GM18868 (cell line): Measurements from ENCODE around the gene PARVB.
"Not testable (repeated sequence)": the region's sequence is repeated elsewhere in the genome, so short reads cannot be mapped to it uniquely, and the experiment has no call there.

Experiments used
- ATAC-seq: cut with Tn5 transposase; IDR thresholded peaks from one replicate; pipeline ENCODE4 v1.9.1; 2021; ENCODE audit warnings: mild to moderate bottlenecking, moderate library complexity; ENCODE audit not compliant: unreplicated experiment

The PARVB gene

DNA sequence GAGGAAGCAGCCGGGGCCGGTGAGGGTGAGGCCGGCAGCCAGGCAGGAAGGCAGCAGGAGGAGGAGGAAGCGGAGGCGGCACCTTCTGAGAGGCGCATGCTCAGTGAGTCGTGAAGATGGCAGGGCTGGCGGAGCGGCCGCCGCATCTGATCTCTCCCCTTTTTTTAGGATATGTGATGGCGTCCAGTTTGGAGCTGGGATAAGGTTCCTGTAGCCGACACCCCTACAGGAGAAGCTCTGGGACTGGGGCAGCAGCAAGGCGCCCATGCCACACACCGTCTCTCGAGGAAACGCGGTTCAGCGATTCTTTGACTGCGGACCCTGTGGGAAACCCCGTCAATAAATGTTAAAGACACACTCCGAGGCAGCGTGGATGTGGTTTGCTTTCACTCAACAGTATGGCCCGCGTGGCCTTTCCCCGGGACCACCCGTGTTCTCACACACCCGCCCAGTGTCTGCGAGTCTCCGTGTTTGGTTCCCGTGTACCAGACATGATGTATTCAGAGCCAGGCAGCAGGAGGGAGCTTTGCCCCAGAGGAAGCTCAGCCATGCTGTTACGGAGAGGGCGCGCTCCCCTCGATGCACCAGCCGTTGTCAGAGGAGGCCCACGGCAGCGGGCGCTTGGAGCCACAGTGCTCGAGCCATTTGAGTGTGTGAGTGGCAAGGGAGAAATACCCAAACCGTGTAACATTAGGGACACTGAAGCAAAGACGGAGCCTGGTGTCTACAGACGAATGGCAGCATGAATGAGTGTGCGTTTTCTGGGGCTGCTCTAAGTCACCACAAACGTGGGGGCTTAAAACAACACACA, 27.7 kb upstream of the PARVB start:
- no peak for ATAC-seq

DNA sequence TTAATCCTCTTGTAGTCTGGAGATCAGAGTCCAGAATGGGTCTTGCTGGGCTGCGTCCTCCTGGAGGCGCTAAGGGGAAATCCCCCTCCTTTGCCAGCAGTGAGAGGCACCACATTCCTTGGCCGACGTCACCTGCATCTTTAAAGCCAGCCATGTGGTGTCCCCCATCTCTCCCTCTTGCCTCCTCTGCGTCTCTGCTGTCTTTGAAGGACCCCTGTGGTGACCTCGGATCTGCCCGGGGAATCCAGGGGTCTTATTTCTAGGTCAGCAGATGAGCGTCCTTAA, 27.2 kb upstream of the PARVB start:
- no peak for ATAC-seq

DNA sequence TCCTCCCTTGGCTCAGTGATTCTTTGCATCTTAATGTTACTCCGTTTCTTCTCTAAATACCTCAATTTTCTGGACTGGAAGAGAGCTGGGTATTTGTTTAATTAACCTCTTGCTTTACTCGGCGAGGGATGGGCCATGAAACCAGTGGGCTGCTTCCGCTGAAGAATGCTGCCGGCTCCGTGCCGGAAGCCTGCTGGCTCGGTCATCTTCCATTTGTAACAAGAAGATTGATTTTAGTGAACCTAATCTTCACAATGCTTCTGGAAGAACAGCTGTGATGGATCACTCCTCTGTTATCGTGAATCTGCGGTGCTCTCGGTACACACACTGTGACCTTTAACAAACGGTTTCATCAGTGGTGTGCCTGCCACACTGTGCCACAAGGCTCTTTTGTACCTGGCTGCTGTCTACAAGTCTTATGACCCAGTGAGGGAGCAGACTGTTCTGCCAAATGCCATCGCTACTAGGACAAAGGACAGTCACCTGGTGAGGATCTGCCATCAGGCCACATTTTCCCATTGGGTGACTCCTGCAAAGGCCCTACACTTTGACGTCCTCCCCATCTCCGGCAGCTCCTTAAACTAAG, 25.3 kb upstream of the PARVB start:
- ATAC-seq: no peak

DNA sequence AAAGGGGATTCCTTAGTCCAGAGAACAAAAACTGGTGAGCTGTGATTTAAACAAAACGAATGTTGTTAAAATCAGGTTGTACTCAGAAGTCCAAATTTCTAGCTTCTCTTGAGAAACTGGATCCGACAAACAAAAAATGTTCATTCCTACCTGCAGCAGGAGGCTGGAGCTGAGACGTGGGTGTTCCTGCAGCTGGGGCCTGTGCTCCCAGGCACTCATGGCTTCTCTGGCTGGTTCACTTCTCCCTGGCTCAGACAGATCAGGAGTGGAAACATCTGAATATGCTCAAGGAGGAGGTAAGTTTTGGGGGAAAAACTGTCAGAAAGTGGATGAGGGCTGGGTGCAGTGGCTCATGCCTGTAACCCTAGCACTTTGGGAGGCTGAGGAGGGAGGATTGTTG, 24.7 kb upstream of the PARVB start:
- no peak for ATAC-seq

DNA sequence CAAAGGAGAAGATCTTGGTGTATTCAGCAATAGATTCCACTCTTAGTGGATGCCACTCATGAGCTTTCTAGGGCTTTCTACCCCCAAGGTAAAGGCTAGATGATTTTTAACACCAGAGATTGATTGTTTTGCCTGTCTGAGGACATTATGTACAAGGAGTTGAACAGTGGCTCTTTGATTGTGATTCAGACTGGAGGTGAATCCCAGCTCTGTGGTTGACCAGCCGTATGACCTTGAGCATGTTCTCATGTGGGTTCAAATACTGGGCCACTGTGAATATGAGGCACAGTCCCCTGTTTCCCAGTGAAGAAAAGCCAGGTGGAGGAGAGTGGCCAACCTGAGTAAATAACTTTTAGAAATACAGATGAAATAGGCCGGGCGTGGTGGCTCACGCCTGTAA, 24.0 kb upstream of the PARVB start:
- ATAC-seq: no peak

DNA sequence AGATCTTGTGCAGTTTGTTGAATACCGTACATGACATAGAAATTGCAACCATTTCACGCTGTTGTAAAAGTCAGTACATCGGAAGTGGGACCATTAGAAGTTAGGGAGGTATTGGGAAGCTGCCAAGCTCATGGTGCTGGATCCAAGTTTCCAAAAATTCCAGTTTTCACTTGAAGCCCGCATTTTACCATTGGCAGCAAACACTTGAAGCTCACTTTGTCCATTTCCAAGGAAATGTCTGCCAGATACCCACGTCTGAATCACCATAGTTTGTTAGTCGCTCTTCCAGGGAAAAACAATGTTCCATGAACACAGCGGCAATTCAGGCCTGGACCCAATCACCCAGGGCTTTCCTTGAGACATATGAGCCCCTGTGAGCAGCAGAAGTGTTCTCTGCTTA, 22.6 kb upstream of the PARVB start:
- ATAC-seq: no peak

DNA sequence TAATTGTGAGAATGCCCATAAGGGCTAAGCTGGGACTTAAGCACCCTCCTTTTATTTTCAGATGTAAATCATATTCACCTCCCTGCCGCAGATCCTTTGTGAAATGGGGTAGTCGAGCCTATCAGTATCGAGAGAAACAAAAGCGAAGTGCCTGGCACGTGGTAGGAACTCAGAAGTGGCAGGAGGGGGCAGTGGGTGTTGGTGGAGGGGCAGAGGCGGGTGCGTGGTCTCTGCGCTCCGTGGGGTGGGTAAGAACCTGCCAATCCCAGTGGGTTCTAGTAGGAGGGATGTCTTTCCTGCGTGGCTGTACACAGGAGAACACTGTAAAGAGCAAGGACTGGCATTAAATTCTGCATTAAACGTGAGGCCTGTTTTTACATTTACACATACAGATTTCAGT, 21.8 kb upstream of the PARVB start:
- ATAC-seq: no peak

DNA sequence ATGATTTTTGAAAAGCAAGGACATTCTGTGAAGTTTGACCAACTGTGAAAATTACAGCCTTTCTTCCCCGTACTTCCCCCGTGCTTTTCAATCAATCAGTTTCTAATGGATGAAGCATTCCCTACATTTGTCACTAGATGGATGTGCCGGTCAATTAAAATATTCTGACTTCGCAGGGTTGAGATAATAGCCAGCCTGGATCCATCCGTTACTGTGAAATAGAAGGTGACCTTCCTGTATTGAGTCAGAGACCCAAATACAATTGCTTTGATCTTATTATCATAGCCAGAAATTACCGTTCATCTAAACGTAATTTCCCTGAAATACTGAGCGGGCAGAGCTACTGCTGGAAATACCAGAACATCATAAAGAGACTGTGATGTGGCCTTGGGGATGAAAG, 21.1 kb upstream of the PARVB start:
- no peak for ATAC-seq

DNA sequence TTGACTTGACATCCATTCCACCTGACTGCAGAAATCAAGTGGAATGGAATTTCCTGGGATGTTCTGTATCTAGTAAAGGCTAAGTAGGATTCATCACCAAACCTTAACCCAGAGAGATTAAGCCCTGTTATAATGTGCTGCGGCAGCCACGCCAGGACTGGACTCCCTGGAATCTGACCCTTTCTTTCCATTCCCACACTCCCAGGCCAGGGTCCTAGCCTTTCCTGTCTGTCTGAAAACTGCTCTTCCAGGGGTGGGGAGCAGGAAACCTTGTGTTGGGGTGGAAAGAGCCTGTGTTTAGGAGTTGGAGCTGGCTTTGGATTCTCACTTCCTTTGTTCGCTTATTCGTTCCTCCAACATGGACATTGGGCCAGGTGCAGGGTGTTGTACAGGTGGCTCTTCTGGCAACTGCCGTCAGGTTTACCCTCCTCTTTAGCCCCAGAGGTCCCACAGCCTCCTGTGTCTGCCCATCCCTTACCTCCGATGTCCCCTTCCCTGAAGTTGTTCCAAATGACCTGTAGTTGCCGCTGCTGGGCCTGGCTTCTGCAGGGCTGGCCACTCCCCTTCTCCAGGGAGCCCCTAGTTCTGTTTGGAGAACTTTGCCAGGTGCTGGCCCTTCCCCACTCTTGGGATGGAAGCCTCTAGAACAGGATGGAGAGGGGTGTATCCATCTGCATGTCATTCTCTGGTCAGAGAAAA, 20.5 kb upstream of the PARVB start:
- ATAC-seq: no peak

DNA sequence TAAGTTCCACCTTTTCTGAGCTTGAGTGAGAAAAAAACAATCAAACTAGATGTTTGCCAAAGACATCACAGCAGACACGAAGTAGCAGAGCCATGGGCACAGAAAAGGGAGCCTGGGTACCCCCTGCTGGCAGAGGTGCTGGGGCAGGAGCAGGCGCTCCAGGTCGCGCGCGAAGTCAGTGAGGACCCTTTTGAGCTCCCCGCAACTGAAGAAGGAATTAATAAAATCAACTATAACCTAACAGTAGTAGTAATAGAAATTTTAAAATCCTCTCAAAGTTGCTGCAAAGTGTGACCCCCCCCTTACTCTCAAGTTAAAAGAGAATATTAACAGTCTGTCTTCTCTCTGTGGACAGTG, 20.0 kb upstream of the PARVB start:
- no peak for ATAC-seq

DNA sequence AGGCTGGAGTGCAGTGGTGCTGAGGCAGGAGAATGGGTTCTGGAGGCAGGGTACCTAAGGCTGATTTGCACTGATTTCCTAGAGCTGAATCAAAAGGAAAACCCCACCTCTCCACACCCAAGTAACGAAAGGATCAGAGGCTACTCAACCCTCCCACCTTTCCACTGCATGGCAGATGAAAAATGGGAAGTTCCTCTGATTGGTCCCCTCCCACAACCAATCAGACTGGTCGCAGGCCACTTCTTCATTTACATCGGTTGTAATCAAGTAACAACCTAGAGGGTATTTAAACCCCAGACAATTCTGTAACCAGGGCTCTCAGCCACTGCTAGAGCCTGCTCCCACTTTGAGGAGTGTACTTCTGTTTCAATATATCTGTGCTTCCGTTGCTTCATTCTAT, 18.6 kb upstream of the PARVB start:
- ATAC-seq: no peak

DNA sequence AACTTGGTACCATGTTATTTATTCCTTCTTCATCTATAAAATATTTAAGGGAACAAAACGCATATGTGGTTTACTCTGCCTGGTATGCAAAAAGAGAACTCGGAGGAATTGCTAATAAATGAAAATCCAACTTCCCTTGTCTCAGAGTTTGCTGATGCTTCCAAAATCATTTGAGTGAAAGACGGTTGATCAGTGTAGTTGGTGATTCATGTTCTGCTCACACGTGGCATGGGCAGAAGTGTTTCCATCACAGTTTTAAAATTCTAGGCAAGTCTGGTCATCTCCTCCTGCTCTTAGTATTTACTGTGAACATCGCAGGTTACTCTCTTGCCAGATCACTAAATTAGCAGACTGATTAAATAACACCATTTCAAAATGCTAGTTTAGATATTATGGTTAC, 11.9 kb upstream of the PARVB start:
- no peak for ATAC-seq

DNA sequence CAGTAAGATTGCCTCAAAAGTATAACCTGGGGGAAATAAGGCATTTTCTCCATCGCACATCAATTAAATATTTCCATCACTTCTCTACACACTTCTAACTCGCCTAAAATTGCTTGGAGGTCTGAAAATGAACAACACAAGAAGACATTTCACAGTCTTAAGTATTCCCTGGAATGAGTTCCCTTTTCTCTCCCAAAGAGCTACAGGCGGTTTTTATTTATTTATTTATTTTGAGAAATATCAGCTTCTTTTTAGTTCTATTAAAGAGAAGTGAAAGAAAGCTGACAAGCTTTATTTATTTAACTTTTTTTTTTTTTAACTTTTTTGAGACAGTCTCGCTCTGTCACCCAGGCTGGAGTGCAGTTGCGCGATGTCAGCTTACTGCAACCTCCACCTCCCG, 11.5 kb upstream of the PARVB start:
- ATAC-seq: no peak

DNA sequence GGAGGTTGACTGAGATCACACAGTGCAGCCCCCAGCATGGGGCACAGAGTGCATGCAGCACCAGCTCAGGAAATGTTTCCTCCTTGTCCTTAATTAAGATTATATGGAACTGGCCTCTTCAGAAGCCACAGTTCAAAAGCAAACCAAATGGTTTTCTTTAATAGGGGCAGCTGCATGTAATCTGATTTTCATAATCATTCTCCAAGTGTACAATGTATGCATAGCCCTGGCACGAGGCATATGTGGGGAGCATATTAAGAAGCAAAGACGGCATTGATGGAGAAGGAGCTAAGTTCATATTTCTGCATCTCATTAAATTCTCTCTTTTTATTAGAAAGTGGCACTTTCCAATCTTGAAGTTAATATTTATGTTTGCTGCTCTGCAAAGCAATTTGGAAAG, 9.9 kb upstream of the PARVB start:
- no peak for ATAC-seq

DNA sequence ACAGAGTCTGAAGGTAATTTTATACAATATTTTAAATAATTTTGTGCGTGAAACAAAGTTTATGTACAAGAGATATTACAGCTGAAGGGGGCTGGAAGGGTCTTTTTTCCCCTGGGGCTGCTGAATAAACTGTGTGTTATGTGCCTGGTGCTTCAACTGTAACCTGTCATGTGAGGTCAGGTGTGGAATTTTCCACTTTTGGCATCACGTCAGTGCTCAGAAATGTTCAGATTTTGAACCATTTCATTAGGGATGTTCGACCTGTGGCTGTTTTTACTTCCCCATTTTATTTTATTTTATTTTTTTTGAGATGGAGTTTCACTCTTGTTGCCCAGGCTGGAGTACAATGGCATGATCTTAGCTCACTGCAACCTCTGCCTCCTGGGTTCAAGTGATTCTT, 7.5 kb upstream of the PARVB start:
- ATAC-seq: not testable (repeated sequence)

DNA sequence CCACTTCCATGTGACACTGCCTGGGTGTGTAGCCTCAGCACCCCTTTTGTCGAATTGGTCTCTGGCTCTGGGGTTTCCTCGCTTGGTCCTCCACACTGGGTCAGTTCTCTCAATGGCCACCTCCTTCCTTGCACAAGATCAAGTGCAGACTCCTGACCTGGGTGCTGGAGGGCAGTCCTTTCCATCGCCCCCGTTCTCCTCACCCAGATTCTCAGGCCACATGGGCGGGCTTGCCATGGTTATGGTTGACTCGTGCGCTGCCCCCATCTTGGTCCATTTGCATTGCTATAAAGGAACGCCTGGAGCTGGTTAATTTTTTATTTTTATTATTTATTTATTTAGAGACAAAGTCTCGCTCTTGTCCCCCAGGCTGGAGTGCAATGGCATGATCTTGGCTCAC, 5.5 kb upstream of the PARVB start:
- no peak for ATAC-seq

DNA sequence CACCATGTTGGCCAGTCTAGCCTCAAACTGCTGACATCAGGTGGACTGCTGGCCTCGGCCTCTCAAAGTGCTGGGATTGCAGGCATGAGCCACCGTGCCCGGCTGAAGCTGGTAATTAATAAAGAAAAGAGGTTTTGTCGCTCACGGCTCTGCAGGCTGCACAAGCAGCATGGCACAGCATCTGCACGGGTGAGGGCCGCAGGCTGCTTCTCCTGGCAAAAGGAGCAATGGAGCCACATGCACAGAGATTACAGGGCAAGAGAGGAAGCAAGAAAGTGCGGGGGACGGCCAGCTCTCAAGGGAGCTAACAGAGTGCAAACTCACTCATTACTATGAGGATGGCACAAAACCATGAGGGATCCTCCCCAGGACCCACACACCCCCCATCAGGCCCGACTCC, 4.7 kb upstream of the PARVB start:
- no peak for ATAC-seq

DNA sequence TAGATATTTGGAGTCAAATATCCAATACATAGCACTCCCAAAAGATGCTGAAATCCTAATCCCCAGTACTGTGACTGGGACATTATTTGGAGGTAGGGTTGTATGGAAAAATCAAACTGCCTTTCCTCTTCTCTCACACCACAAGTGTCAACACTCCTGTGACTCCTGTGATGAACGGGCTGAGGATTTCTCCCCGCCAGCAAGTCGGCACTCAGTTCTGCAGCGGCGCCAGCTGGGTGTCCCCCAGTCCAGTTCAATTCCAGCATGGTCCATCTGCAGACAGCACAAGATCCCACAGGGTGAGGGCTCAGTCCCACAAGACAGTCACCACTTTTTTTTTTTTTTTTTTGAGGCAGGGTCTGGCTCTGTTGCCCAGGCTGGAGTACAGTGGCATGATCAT, 4.3 kb upstream of the PARVB start:
- no peak for ATAC-seq

DNA sequence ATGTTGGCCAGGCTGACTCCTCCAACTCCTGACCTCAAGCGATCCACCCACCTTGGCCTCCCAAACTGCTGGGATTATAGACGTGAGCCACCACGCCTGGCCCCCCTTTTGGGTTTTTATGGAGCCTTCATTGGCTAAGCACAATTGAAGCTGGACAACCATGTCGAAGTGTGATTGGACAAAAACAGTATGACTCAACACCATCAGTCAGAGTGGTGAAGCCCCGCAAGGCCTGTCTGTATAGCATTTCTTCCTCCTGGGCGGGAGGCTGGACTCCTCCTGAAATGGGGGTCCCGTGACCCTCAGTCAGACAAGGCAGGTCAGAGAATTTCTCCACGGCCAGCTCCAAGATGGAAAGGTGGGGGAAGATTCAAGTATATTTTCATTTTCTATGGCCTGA, 3.1 kb upstream of the PARVB start:
- ATAC-seq: no peak

DNA sequence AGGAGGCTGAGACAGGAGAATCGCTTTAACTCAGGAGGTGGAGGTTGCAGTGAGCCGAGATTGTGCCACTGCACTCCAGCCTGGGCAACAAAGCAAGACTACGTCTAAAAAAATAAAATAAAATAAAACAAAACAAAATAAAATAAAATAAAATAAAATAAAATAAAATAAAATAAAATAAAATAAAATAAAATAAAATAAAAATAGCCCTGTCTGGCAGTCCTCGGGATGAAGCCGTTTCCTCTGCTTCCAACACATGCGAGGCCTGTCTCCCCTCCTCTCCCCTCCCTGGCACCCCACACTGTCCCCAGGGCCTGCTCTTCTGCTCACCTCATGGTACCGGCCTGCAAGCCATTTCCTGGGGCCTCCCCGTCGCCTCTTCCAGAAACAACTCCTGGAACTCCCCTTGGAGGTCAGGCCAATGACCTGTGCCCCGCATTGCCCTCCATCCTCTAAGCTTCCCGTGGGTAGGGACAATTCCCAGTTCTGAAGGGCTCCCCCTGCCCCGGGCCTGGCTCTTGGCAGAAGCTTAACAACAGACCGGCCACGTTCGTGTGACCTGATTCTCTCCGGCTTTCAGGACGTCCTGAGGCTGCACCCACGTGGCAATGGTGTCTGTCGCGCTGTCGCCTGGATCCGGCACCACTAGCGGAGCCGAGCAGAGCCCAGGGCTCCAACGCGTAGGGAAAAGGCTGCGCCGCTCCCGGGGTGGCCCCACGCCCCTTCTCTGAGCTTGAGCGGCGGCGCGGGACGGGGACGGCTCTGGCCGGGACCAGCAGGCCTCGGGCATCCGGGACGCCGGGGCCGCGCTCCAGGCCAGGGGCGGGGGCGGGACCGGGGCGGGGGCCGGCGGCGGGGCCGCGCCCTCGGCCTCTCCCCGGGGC, 456 bp upstream of the PARVB start:
- ATAC-seq: no peak

DNA sequence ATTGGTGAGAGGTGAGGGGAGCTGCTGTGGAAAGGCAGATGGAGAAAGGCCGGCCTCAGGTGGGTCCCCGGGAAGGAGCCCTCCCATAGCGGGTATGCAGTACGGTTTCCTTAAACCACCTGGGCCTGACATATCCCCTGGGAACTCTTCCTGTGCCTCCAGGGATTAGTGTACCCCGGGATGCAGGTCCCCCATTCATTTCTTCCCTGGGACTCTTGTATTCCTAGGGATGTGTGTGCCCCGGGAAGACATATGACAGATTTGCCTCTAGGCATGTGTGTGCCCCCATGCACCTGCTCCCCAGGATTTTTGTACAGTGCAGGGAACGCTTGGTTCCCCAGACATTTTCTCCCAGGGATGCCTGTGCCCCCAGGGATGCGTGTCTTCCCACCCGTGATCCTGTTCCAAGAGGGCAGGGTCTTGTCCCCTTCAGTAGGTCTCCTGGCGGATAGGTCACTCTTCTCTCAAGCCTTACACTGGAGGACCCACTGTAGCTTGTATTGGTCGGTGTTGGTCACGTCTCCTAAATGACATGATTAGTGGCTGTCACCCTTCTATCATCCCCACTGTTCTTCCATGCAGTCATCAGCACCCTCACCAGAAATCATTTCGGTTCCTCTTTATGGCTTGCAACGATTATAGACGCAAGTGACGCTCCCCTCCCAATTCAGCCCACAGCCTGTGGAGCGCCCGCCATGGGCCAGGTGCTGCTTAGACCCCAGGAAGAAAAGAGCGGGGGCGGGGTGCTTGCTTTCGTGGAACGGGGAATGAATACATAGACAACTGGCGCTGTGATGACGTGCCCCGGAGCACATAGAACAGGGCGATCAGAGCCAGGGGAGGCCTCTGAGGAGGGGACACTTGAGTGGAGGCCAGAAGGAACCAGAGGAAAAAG, 1.3 kb downstream of the PARVB start:
- peak; percentile 47 for ATAC-seq
